HG03575 (cell line): Measurements from ENCODE around the gene VPS13C.
A peak's percentile ranks its signal among the peaks of the same experiment; 100 is the strongest.

Experiments
- ATAC-seq: cut with Tn5 transposase; IDR thresholded peaks from one replicate; pipeline ENCODE4 v1.9.1; 2021; ENCODE audit not compliant: unreplicated experiment, insufficient number of reproducible peaks, low FRiP score; ENCODE audit errors: extremely low read depth

Gene VPS13C

DNA sequence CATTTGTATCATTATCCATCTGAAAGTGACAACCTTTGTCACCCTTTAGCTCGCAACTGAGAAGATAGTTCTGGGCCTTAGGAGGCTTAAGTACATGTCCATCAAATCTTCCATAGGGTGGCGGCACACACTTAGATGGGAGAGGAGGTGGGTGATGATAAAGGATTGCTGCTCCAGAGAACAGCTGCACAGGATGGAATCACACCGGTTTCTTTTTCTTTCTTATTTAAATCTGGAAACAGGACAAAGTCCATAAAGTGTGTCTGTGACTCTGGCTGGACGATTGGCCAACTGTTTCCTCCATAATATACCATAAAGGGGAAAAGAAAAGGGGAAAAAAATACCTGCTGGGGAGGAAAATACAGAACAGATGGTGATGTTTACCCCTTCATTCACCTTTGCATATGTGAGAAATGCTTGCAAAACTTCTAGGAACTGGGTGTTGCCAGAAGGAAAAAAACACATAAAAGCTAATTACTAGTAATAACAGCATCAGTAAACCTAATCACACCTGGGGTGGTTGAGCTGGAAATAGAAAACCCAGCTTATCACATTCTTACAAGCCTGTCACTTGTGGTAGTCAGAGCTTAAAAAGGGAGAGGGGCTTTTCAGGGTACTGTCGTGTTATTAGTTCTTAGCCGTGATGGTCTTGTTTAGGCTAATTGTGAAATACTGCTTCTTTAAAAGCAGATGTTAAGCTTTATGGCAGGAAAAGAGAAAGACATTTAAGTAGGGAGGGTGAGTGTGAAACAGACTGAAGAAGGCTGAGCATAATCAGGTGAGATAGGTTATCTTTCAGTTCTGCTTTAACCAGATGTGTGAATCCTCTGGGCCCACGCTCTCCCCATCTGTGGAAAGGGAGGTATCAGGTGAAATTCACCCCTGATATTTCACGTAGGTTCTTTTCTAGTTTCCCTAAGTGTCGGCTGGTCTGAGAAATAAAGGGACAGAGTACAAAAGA is 23.2 kb upstream of the VPS13C start:
- ATAC-seq = no peak

GRCh38 chr15:62079594-62079993 is 19.3 kb upstream of the VPS13C start:
- no peak for ATAC-seq

GRCh38 chr15:62075595-62076277 is 15.5 kb upstream of the VPS13C start:
- no peak for ATAC-seq

DNA sequence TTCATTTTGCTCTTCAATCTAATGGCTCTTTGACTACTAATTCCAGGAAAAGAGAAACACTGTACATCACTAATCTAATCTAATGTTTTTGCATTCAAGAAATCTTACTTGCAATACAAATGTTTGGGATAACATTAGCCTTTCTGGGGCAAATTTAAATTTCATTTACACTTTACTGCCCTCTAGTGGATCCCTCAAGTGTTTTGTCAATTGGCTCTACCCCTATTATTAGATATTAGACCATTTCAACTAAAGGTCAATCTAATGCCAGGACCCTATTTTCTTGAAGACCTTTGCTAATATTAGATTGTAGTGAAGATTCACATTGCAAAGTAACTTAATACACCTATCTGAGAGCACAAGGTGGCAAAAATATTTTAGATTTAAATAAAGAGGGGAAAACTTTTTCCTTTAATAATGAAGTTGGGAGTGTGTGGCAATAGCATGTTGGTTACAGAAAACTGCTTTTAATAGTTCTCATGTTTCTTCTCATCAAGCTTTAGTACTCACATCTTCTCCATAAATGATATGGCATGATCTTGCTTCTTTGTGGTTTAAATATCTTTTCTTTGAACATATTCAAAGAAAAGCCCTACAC is 11.6 kb upstream of the VPS13C start:
- ATAC-seq = no peak

GRCh38 chr15:62069551-62069950 is 9.3 kb upstream of the VPS13C start:
- no peak for ATAC-seq

GRCh38 chr15:62068810-62069167 is 8.5 kb upstream of the VPS13C start:
- ATAC-seq = no peak

GRCh38 chr15:62068071-62068809 is 8.0 kb upstream of the VPS13C start:
- no peak for ATAC-seq

DNA sequence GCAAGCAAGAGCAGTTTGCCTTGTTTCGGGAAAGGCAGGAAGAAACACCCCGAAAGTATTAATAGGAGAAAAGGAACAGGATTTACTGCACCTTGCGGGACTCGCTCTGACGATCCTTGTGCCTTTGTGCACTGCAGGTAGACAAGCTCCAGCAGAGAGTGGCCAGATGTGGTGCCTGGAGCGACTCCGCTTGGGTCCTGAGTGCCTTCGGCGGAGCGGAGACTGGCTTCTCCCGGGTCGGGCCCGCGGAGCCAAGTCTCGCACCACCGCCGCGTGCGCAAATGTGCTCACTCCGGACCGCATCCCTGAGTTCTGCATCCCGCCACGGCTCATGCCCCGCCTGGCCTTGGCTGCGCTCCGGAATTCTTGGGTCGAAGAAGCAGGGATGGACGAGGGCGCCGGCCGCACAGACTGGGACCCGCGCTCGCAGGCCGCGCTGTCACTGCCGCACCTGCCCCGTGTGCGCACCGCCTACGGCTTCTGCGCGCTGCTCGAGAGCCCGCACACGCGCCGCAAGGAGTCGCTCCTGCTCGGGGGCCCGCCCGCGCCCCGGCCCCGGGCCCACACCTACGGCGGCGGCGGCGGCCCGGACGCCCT is 7.3 kb upstream of the VPS13C start:
- no peak for ATAC-seq

DNA sequence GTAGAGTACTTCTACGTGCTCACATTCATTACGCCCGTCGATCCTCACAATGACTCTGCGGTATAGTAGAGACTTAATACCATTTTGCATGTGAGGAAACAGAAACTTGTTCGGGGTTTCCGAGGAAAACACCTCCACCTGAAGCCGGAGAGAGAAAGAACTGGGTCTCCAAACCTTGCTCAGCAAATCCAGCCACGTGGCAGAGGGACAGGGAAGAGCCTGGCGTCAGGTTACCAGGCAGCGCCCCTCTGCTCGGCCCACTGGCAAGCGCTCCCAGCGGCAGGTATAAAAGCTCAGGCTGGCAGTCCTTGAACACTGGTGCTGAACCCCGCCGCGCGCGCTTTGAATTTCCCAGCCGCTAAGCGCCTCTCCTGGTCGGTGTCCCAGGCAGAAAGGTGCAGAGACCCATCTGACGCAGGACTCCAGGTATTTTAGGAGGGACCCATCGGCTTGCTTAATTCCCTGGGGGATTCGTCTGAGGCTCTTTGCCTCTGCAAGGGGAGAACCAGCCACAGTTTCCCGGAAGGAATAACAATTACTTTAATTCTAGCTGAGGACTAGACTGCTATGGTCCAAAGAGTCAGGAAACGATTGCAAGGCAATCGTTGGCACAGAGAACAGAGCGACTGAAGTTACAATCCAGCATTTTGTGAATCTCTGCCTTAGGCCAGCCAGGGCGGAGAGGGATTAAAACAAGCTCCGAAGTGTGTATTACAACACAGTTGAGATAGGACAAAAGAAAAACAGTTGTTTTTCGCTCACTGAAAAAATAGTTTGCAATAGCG is 6.6 kb upstream of the VPS13C start, which contains the start of gene C2CD4A:
Gene C2CD4A, plus strand, starts transcription at position 315 of the 785 bp plus-strand sequence. CDS start 637 bp downstream, outside the sequence.
- ATAC-seq = no peak

- no peak for ATAC-seq
These were observed 3.8 kb upstream of the VPS13C start for GRCh38 chr15:62063825-62064635.

DNA sequence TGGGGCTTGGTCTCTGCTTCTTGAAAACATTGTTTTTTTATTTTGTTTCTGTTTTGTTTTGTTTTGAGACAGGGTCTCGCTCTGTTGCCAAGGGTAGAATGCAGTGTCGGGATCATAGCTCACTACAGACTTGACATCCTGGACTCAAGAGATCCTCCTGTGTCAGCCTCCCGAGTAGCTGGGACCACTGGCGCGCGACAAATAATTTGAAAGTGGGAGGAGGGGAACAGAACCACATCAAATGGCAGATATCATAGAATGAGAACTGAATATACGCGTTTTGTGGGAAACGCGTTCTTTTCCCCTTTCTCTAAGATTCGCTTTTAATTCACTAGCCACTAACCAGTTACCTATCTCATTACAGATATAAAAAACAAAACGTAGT is 641 bp upstream of the VPS13C start:
- ATAC-seq = no peak

- peak; percentile 35 for ATAC-seq
These were observed 483 bp downstream of the VPS13C start for GRCh38 chr15:62059816-62060112.

DNA sequence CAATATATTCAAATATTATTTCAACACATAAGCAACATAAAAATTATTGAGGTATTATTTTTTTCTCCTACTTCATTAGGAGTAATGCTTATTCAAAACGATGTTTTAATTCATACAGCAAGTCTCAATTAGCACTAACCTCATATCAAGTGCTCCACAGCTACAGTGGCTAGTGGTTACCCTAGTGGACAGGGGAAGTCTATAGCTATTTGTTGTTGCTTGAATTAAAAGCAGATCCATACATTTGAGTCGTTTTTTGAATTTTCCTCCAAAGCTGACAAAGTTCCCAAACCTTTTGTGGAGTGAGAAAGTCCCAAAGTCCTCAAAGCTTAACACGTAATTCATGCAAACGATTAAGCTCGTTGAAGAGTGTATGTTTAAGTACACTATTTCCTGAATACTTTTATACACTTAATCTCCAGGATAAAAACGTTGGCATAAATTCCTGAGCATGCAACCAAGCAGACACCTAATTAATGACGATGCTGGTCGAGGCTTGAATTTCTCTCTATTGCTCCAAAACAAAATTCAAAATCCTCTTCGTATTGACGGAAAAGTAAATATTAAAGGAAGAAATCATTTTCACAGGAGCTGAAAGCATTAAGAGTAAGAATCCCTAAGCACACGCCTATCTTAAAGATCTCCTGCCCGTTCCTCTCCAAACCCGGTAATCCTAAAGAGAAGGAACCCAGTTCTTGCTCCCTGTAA is 985 bp downstream of the VPS13C start:
- ATAC-seq = no peak

DNA sequence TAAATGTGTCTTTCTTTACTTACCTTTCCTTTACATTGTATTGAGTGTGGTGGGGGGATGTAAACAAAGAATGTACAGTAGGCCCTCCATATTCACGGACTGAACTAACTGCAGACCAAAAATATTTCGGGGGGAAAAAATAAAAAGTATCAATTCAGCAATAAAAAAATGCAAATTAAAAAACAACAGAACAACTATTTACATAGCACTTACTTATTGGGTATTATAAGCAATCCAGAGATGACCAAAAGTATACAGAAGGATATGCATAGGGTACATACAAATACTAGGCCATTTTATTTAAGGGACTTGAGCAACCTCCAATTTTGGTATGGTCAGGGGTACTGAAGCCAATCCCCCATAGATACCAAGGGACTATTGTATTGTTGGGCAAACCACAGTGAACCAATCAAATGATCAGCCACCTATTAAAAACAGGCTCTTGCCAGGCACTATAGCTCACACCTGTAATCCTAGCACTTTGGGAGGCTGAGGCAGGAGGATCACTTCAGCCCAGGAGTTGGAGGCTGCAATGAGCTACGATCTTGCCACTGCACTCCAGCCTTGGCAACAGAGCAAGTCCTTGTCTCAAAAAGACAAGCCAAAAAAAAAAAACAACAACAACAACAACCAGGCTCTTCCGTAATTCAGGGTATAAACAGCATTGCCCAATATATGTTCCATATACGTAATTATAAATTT is 1.8 kb downstream of the VPS13C start:
- ATAC-seq = no peak

GRCh38 chr15:62057341-62057980 is 2.8 kb downstream of the VPS13C start:
- ATAC-seq = no peak

- no peak for ATAC-seq
These were observed 5.3 kb downstream of the VPS13C start for GRCh38 chr15:62054979-62055378.
